Activated CD8-positive, alpha-beta memory T cell treated with anti-CD3 and anti-CD28 coated beads for 36 hours (primary cell): ENCODE data around the gene PROM2. TPM values are rescaled to one million over a fixed set of nuclear protein-coding genes. Genes with fewer than 3 reads are reported as not detected.
"Not testable (repeated sequence)": the region's sequence is repeated elsewhere in the genome, so short reads cannot be mapped to it uniquely, and the experiment has no call there.

Experiments
- CTCF ChIA-PET: fragments of 350-600 bp; sonication (Branson Sonifier 250); formaldehyde crosslinking; loops from one replicate; lab custom pipeline; 2021; ENCODE audit warnings: antibody characterized with exemption; lab: Charles Lee
- POLR2A ChIA-PET: fragments of 350-600 bp; sonication (Branson Sonifier 250); formaldehyde crosslinking; loops from one replicate; lab custom pipeline; 2021; ENCODE audit warnings: antibody characterized with exemption; lab: Charles Lee
- total RNA-seq, 2 experiments: library from RNA; stranded (reverse); gene quantifications; one replicate each; pipeline ENCODE4 v1.2.3, GENCODE V29; 2021

Gene PROM2, protein sequence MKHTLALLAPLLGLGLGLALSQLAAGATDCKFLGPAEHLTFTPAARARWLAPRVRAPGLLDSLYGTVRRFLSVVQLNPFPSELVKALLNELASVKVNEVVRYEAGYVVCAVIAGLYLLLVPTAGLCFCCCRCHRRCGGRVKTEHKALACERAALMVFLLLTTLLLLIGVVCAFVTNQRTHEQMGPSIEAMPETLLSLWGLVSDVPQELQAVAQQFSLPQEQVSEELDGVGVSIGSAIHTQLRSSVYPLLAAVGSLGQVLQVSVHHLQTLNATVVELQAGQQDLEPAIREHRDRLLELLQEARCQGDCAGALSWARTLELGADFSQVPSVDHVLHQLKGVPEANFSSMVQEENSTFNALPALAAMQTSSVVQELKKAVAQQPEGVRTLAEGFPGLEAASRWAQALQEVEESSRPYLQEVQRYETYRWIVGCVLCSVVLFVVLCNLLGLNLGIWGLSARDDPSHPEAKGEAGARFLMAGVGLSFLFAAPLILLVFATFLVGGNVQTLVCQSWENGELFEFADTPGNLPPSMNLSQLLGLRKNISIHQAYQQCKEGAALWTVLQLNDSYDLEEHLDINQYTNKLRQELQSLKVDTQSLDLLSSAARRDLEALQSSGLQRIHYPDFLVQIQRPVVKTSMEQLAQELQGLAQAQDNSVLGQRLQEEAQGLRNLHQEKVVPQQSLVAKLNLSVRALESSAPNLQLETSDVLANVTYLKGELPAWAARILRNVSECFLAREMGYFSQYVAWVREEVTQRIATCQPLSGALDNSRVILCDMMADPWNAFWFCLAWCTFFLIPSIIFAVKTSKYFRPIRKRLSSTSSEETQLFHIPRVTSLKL
- total RNA-seq: under 1 TPM; 0.25 to 0.48 TPM

DNA sequence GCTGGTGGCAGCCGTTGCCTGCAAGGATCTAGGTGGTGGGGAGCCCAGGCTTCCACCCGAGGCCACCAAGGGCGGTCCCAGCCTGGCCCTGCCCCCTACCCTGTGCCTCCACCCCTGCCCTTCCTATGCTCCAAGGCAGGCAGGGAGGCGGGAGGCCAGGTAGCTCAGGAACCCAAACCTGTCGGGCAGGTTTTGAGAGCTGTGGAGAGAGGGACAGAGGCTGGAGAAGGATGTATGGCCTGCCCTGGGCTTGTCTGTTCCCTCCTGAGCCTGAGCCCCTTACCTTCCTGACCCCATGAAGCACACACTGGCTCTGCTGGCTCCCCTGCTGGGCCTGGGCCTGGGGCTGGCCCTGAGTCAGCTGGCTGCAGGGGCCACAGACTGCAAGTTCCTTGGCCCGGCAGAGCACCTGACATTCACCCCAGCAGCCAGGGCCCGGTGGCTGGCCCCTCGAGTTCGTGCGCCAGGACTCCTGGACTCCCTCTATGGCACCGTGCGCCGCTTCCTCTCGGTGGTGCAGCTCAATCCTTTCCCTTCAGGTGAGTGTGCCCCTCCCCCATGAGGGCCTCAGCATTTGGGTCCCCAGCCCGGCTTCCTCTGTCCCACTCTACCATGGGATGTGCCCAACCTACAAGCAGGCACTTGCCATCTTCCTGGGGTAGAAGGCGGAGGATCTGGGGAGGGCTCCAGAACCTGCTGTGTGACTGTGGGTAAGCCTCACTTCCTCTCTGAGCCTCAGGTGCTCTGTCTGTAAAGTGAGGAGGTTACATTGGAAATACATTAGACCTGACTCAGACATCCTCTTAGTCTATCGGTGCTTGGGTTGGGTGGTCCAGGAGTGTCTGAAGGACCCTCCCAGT is at the start of gene PROM2:
Gene PROM2, plus strand, starts transcription at position 159 of the 860 bp plus-strand sequence. Its CDS starts 137 bp downstream, at position 296.
- POLR2A ChIA-PET: interaction anchor here (0.5 kb wide), 1 partner anchor 173 kb away, joined by 9 read pairs; no protein-coding TSS in a partner anchor
- CTCF ChIA-PET: no interaction called here

DNA sequence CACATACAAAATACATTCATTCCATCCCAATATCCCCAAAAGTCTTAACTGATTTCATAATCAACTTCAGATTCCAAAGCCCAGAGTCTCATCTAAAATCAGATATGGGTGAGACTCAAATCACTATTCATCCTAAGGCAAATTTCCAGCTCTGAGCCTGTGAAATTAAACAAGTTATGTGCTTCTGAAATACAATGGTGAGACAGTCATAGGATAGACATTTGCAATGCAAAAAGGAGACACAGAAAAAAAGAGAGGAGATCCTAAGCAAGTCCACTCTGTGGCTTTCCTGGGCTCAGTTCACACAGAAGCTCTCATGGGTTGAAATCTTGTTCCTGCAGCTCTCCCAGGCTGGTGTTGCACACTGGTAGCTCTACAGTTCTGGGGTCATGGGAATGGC is 48.6 kb upstream of the PROM2 start:
- POLR2A ChIA-PET: no interaction called here
- CTCF ChIA-PET: no interaction called here

DNA sequence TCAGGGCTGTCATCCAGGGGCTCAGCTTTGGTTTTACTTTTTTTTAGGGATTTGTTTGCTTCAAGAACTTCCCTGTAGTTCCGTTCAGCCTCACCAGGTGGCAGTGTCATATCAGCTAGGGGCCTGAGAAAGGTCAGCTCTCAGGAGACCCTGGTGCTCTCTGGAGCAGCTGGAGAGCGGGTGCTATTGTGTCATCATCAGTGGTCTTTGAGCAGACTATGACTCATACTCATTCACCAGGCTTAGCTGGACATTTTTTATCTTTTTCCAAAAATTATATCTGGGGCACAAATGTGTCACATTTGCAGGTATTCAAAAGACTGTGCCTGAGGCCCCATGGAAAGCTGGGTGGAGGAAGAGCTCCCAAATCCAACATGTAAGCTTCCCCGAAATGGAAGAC is 42.5 kb upstream of the PROM2 start:
- CTCF ChIA-PET: interaction anchor here (0.9 kb wide), 1 partner anchor 29 kb away, joined by 5 read pairs; no protein-coding TSS in a partner anchor
- POLR2A ChIA-PET: no interaction called here

GRCh38 chr2:95232232-95232631 is 42.0 kb upstream of the PROM2 start:
- ChIA-PET POLR2A (no interaction called here), CTCF (no interaction called here)

DNA sequence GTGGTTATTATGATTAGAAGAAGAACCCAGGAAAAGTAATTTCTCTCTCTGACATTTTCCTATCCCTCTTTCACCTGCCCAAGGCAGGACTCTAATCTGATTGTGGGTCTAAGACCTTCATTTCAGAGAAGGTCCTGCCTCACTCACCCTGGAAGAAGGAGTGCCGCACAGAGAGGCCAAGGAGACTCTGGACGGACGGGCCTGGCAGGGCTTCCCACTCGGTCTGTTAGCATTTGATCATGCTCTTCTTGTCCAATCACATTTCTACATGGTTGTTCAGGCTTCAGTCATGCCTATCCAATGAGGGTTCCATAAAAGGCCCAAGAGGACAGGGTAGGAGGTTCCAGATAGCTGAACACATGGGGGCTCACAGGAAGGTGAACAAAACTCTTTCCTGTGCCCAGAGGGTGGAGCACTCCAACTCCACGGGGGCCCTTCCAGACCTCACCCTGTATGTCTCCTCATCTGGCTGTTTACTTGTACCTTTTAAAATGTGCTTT is 39.9 kb upstream of the PROM2 start:
- CTCF ChIA-PET: no interaction called here
- POLR2A ChIA-PET: no interaction called here

GRCh38 chr2:95234816-95235215 is 39.4 kb upstream of the PROM2 start:
- POLR2A ChIA-PET: no interaction called here
- CTCF ChIA-PET: no interaction called here

DNA sequence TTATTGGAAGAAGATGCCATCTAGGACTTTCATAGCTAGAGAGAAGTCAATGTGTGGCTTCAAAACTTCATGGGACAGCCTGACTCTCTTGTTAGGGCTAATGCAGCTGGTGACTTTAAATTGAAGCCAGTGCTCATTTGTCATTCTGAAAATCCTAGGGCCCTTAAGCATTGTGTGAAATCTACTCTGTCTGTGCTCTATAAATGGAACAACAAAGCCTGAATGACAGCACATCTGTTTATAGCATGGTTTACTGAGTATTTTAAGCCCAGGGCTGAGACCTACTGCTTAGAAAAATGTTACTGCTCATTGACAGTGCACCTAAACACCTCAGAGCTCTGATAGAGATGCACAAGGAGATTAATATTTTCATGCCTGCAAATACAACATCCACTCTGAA is 36.1 kb upstream of the PROM2 start:
- ChIA-PET CTCF (no interaction called here), POLR2A (no interaction called here)

DNA sequence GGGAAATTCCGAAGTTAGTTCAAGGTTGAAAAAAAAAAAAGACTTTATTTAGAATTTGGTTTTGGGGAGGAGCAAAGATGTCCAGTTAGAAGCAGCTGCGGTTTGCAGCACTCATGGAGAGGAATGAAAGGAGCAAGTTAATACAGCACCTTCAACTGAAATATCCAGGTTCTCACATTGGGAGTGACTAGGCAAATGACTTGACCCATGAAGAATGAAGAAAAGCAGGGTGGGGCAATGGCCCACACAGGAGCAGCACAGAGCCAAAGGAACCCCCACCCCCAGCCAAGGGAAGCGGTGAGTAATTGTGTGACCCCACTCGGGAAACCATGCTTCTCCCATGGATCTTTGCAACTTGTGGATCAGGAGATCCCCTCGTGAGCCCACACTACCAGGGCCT is 34.2 kb upstream of the PROM2 start:
- ChIA-PET POLR2A (no interaction called here), CTCF (no interaction called here)

- CTCF ChIA-PET: no interaction called here
- POLR2A ChIA-PET: no interaction called here
Observed at GRCh38 chr2:95240556-95240955, 33.7 kb upstream of the PROM2 start.

GRCh38 chr2:95242084-95242483 is 32.2 kb upstream of the PROM2 start:
- POLR2A ChIA-PET, CTCF ChIA-PET: not testable (repeated sequence)

- POLR2A ChIA-PET: no interaction called here
Observed at GRCh38 chr2:95258271-95258670, 16.0 kb upstream of the PROM2 start.

DNA sequence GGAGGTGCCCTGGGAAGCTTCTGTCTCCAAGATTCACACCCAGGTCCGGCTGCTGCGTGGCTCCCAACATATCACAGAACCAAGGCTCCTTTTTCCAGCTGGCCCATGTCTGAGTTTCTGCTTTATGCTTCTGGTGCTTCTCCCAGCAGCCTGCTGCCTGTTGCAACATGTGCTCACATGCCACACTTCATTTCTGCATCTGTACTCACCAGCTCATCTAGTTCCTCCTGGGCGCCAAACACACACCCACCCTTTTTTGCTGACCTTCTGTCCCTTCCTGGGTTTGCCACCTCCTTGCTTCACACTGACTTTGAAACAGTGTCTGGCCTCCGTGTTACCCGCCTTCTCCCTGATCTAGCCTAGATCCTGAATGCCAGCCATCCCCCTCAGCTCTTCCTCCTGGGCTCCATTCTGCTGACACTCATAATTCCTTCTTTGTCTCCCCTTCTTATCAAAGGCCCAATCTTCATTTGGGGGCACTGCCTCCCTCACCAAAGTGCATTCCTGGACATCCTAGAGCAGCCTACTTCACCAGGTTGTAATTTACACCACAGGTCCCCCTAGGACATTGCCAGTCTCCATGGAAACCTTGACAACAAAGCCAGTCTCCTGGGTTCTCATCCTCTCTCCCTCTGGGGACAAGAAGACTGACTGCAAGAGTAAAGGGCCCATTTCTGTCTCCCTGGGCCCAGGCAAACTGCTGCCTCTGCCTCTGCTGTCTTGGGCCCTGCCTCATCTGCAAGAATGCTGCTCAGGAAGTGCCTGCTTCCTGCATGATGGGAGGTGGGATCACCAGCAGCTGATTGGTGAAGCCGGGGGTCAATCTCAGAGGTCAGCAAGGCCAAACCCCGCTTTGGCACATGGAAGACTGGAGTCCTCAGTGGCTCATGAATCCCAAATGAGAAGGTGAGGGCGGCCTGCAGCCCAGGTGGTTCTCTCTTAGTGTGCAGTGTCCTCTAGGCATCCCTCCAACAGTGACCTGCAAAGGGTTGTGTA is 13.9 kb upstream of the PROM2 start:
- CTCF ChIA-PET: no interaction called here
- POLR2A ChIA-PET: no interaction called here

More at GRCh38 chr2:95258271-95258670, 16.0 kb upstream of the PROM2 start:
- CTCF ChIA-PET: no interaction called here

DNA sequence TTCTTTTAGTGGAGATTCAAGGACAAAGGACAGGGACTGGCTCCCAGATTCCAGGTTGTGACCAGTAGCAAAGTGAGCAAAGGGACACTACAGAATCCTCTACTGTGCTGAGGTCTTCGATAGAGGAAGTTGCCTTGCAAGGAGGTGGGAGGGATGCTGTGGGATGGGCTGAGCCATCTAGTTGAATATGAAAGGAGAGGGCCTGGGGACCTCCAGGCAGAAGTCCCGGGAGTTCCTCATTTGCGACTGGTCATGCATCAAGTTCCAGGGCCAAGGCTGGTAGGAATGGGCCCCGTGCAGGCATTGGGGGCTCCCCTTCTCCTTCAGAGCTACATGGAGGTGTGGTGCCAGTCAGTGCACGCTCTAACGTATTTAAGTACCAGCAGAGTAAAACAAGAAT is 12.6 kb upstream of the PROM2 start:
- ChIA-PET POLR2A (no interaction called here), CTCF (no interaction called here)

GRCh38 chr2:95262896-95263542 is 11.2 kb upstream of the PROM2 start:
- ChIA-PET CTCF (no interaction called here), POLR2A (interaction anchor here (0.7 kb wide), 1 partner anchor 254 kb away, joined by 15 read pairs; no protein-coding TSS in a partner anchor)

- POLR2A ChIA-PET: no interaction called here
- CTCF ChIA-PET: no interaction called here
Observed at GRCh38 chr2:95264624-95265023, 9.6 kb upstream of the PROM2 start.

GRCh38 chr2:95265182-95265581 is 9.1 kb upstream of the PROM2 start:
- ChIA-PET CTCF (no interaction called here), POLR2A (no interaction called here)

GRCh38 chr2:95266781-95267430 is 7.3 kb upstream of the PROM2 start:
- POLR2A ChIA-PET: no interaction called here
- CTCF ChIA-PET: no interaction called here
